DND-41 (cell line): Measurements from ENCODE around the gene KRT34.

Source experiments
- ATAC-seq: fragments of 200-7000 bp; cut with Tn5 transposase; 3 replicates; pipeline ENCODE4 v1.9.1; 2021; ENCODE audit warnings: low read depth; ENCODE audit not compliant: insufficient read depth
- DNase-seq: peaks from one replicate; pipeline ENCODE4 v3.0.0-alpha.2; 2020
- H2AFZ ChIP-seq: 2 replicates; pipeline ENCODE4 v1.6.0; 2012; ENCODE audit warnings: low read depth, low read length
- H3K27ac ChIP-seq: 2 replicates; pipeline ENCODE4 v1.5.1; 2012; ENCODE audit warnings: low read length, inconsistent platforms
- H3K27me3 ChIP-seq: fragments of 200-600 bp; sonication (generic); 2 replicates; pipeline ENCODE4 v1.6.0; 2012; ENCODE audit warnings: low read length, mild to moderate bottlenecking, inconsistent platforms; ENCODE audit not compliant: insufficient read depth, poor library complexity
- H3K36me3 ChIP-seq: 2 replicates; pipeline ENCODE4 v1.5.1; 2012; ENCODE audit warnings: low read length, inconsistent platforms; ENCODE audit not compliant: insufficient read depth
- H3K4me1 ChIP-seq: 2 replicates; pipeline ENCODE4 v1.5.1; 2012; ENCODE audit warnings: mild to moderate bottlenecking, low read length; ENCODE audit not compliant: insufficient read depth
- H3K4me2 ChIP-seq: 2 replicates; pipeline ENCODE4 v1.6.0; 2012; ENCODE audit warnings: mild to moderate bottlenecking, moderate library complexity, low read length, inconsistent platforms; ENCODE audit not compliant: insufficient read depth
- H3K4me3 ChIP-seq, 2 experiments: fragments of 200-600 bp in 1 of 2; shearing (Covaris generic) in 1 of 2; 2 replicates each; pipeline ENCODE4 v1.5.1; 2012 to 2016; ENCODE audit warnings: inconsistent platforms in 2 of 2, low read length in 2 of 2, mild to moderate bottlenecking in 2 of 2, low read depth in 1 of 2, moderate library complexity in 1 of 2
- H3K79me2 ChIP-seq: 2 replicates; pipeline ENCODE4 v1.6.0; 2012; ENCODE audit warnings: low read length, inconsistent platforms; ENCODE audit not compliant: insufficient read depth
- H3K9ac ChIP-seq: 2 replicates; pipeline ENCODE4 v1.6.0; 2012; ENCODE audit warnings: low read depth, mild to moderate bottlenecking, inconsistent platforms, low read length, moderate library complexity
- H3K9me3 ChIP-seq: 2 replicates; pipeline ENCODE4 v1.5.1; 2012; ENCODE audit warnings: low read length, moderate library complexity, mild to moderate bottlenecking, inconsistent platforms; ENCODE audit not compliant: insufficient read depth, severe bottlenecking
- H4K20me1 ChIP-seq: 2 replicates; pipeline ENCODE4 v1.6.0; 2012; ENCODE audit warnings: low read length; ENCODE audit not compliant: insufficient read depth
- CTCF ChIP-seq: IDR thresholded peaks from 2 replicates; pipeline ENCODE4 v1.5.1; 2012; ENCODE audit warnings: borderline replicate concordance, low read length, moderate library complexity, mild to moderate bottlenecking; ENCODE audit not compliant: poor library complexity, severe bottlenecking; ENCODE audit errors: extremely low read depth
- EZH2 ChIP-seq: IDR thresholded peaks from 3 replicates; pipeline ENCODE4 v1.6.1; 2012; ENCODE audit warnings: borderline replicate concordance, low read depth, mild to moderate bottlenecking, moderate library complexity, low read length, inconsistent platforms; ENCODE audit not compliant: severe bottlenecking

The KRT34 gene

GRCh38 chr17:41411072-41411840 is 29.1 kb upstream of the KRT34 start:
- no peaks in the 10 kb centered on the region for H3K79me2 ChIP-seq
- no peaks in the 10 kb centered on the region for H3K4me1 ChIP-seq
- no peak overlapping the region for H3K4me2 ChIP-seq
- H2AFZ ChIP-seq = no peak overlapping the region
- peaks cover 8% of the 10 kb centered on the region for H3K27me3 ChIP-seq
- no peaks in the 10 kb centered on the region for H3K36me3 ChIP-seq
- peaks cover 3% of the 10 kb centered on the region; the same call in 1 of the 2 replicates for H4K20me1 ChIP-seq
- DNase-seq (no peak), ATAC-seq (no peak)
- no peak for TF ChIP-seq CTCF
- TF ChIP-seq EZH2 = no peak
- no peak overlapping the region for H3K27ac ChIP-seq
- H3K9ac ChIP-seq = no peak overlapping the region
- H3K4me3 ChIP-seq = no peak overlapping the region
- no peaks in the 10 kb centered on the region for H3K9me3 ChIP-seq

GRCh38 chr17:41407226-41407625 is 25.1 kb upstream of the KRT34 start:
- Histone ChIP-seq H3K4me2 (no peak overlapping the region), H3K27ac (no peak overlapping the region), H2AFZ (no peak overlapping the region), H4K20me1 (peaks cover 3% of the 10 kb centered on the region; the same call in 1 of the 2 replicates), H3K79me2 (no peaks in the 10 kb centered on the region), H3K4me3 (no peak overlapping the region), H3K9ac (no peak overlapping the region), H3K4me1 (no peaks in the 10 kb centered on the region), H3K9me3 (no peaks in the 10 kb centered on the region), H3K36me3 (no peaks in the 10 kb centered on the region), H3K27me3 (peaks cover 8% of the 10 kb centered on the region)
- no peak for DNase-seq
- ATAC-seq = no peak
- TF ChIP-seq CTCF (no peak), EZH2 (no peak)

- Histone ChIP-seq H3K4me2 (no peak overlapping the region), H3K9ac (no peak overlapping the region), H3K27me3 (peaks cover 5% of the 10 kb centered on the region), H4K20me1 (peaks cover 3% of the 10 kb centered on the region; the same call in 1 of the 2 replicates), H3K27ac (no peak overlapping the region), H3K36me3 (no peaks in the 10 kb centered on the region), H2AFZ (no peak overlapping the region), H3K4me3 (no peak overlapping the region), H3K79me2 (no peaks in the 10 kb centered on the region), H3K9me3 (no peaks in the 10 kb centered on the region), H3K4me1 (no peaks in the 10 kb centered on the region)
- TF ChIP-seq EZH2 (no peak), CTCF (no peak)
- ATAC-seq (no peak), DNase-seq (no peak)
Observed at GRCh38 chr17:41406205-41406604, 24.1 kb upstream of the KRT34 start.
